GM23338 (cell line): ENCODE data around the gene IRF2BP2. TPM values are rescaled to one million over a fixed set of nuclear protein-coding genes. Genes with fewer than 3 reads are reported as not detected.
A peak's percentile ranks its signal among the peaks of the same experiment; 100 is the strongest.

ENCODE experiments used
- ATAC-seq: fragments of 200-7000 bp; cut with Tn5 transposase; 3 replicates; pipeline ENCODE4 v1.9.1; 2020
- DNase-seq: peaks from one replicate; pipeline ENCODE4 v3.0.0-alpha.2; 2015; ENCODE audit warnings: low spot score
- H2AFZ ChIP-seq: fragments of 200-600 bp; sonication (generic); 2 replicates; pipeline ENCODE4 v1.8.0; 2016; ENCODE audit warnings: antibody characterized with exemption, mild to moderate bottlenecking, moderate library complexity
- H3F3A ChIP-seq: fragments of 200-600 bp; sonication (generic); replicated peaks from 2 replicates; pipeline ENCODE4 v1.8.0; 2017; ENCODE audit warnings: antibody characterized with exemption, mixed run types, low read depth
- H3K27ac ChIP-seq: fragments of 200-600 bp; sonication (generic); 2 replicates; pipeline ENCODE4 v1.6.1; 2016; ENCODE audit warnings: low read depth
- H3K27me3 ChIP-seq: fragments of 200-600 bp; sonication (generic); 2 replicates; pipeline ENCODE4 v1.8.0; 2016; ENCODE audit warnings: mild to moderate bottlenecking, mixed run types, moderate library complexity; ENCODE audit not compliant: insufficient read depth
- H3K36me3 ChIP-seq: fragments of 200-600 bp; sonication (generic); 2 replicates; pipeline ENCODE4 v1.8.0; 2016; ENCODE audit warnings: mild to moderate bottlenecking; ENCODE audit not compliant: insufficient read depth
- H3K4me1 ChIP-seq: fragments of 200-600 bp; sonication (generic); 2 replicates; pipeline ENCODE4 v1.8.0; 2016; ENCODE audit warnings: mild to moderate bottlenecking, moderate library complexity; ENCODE audit not compliant: insufficient read depth
- H3K4me2 ChIP-seq: fragments of 200-600 bp; sonication (generic); 2 replicates; pipeline ENCODE4 v1.7.1; 2017; ENCODE audit warnings: mixed run types
- H3K4me3 ChIP-seq: fragments of 200-600 bp; sonication (generic); 2 replicates; pipeline ENCODE4 v1.6.1; 2016; ENCODE audit warnings: mixed run types
- H3K79me2 ChIP-seq: fragments of 200-600 bp; sonication (generic); replicated peaks from 2 replicates; pipeline ENCODE4 v1.8.0; 2017; ENCODE audit warnings: mild to moderate bottlenecking; ENCODE audit not compliant: insufficient read depth
- H3K9me2 ChIP-seq: fragments of 200-600 bp; sonication (generic); 2 replicates; pipeline ENCODE4 v1.8.0; 2017; ENCODE audit not compliant: insufficient read depth
- H4K20me1 ChIP-seq: fragments of 200-600 bp; sonication (generic); replicated peaks from 2 replicates; pipeline ENCODE4 v1.8.0; 2017; ENCODE audit warnings: mild to moderate bottlenecking; ENCODE audit not compliant: insufficient read depth
- H3K27ac Mint-ChIP-seq: 2 replicates; pipeline ENCODE4 v1.8.0; 2020; ENCODE audit warnings: inconsistent platforms, mild to moderate bottlenecking, moderate library complexity, mixed read lengths
- H3K27me3 Mint-ChIP-seq: 3 replicates; pipeline ENCODE4 v1.8.0; 2022; ENCODE audit warnings: low read depth, mild to moderate bottlenecking, moderate library complexity, mixed read lengths, inconsistent platforms; ENCODE audit not compliant: insufficient read depth, poor library complexity
- H3K36me3 Mint-ChIP-seq: 3 replicates; pipeline ENCODE4 v1.8.0; 2021; ENCODE audit warnings: low read depth, mild to moderate bottlenecking, inconsistent platforms, moderate library complexity, mixed read lengths
- H3K4me1 Mint-ChIP-seq: 3 replicates; pipeline ENCODE4 v1.8.0; 2020; ENCODE audit warnings: mild to moderate bottlenecking, inconsistent platforms, mixed read lengths
- H3K4me3 Mint-ChIP-seq: 3 replicates; pipeline ENCODE4 v1.8.0; 2021; ENCODE audit warnings: moderate library complexity, mild to moderate bottlenecking, inconsistent platforms, mixed read lengths
- H3K9me3 Mint-ChIP-seq: 3 replicates; pipeline ENCODE4 v1.8.0; 2020; ENCODE audit warnings: moderate library complexity, mild to moderate bottlenecking, inconsistent platforms, mixed read lengths
- CTCF ChIP-seq, 2 experiments: fragments of 200-600 bp in 1 of 2; sonication (generic) in 1 of 2; conservative IDR thresholded peaks; 2 replicates each; pipeline versions ENCODE4 v1.5.1 to v1.6.1; 2016 to 2017; ENCODE audit warnings: antibody characterized with exemption in 2 of 2, low read depth in 2 of 2, mild to moderate bottlenecking in 2 of 2, moderate library complexity in 1 of 2
- EZH2phosphoT487 ChIP-seq: fragments of 200-600 bp; sonication (generic); IDR thresholded peaks from one replicate; pipeline ENCODE4 v1.8.1; 2018; ENCODE audit warnings: antibody characterized with exemption; ENCODE audit not compliant: unreplicated experiment
- STAT1 ChIP-seq: IDR thresholded peaks from one replicate; pipeline ENCODE4 v1.6.1; 2016; ENCODE audit warnings: antibody characterized with exemption; ENCODE audit not compliant: unreplicated experiment
- ZNF114 ChIP-seq: fragments of 250-450 bp; sonication (Bioruptor Pico); IDR thresholded peaks from 2 replicates; pipeline ENCODE4 v1.5.0; 2020; ENCODE audit warnings: mild to moderate bottlenecking, moderate library complexity
- polyA plus RNA-seq: library from polyadenylated mRNA; unstranded; fragments of >200 nt; fragmentation: Nextera tagmentation; extraction: Ambion mirVana; gene quantifications from 2 replicates; pipeline ENCODE4 v1.2.1, GENCODE V29; 2016
- total RNA-seq: library from RNA; depleted of rRNA; stranded (reverse); fragments of >200 nt; shearing (Covaris generic); gene quantifications from 2 replicates; pipeline ENCODE4 v1.2.3, GENCODE V29; 2014
- TF ChIP-seq, protein P1 (sequence below): fragments of 250-450 bp; sonication (Bioruptor Pico); IDR thresholded peaks from 2 replicates; pipeline ENCODE4 v1.5.0; 2020; ENCODE audit warnings: mild to moderate bottlenecking, moderate library complexity

IRF2BP2 gene
- total and polyA plus RNA-seq, 2 experiments from 2014 or later, result 19.4 to 62.4 TPM

GRCh38 chr1:234600418-234601281, 9.3 kb downstream of the IRF2BP2 start:
- peak overlapping the region; percentile 80 for H3K27ac Mint-ChIP-seq
- no peak overlapping the region for H2AFZ ChIP-seq

More at GRCh38 chr1:234600418-234601281, 9.3 kb downstream of the IRF2BP2 start:
- no peaks in the 10 kb centered on the region for H3K27me3 ChIP-seq
- DNase-seq (no peak), ATAC-seq (peak; percentile 28)
- Mint-ChIP-seq H3K36me3 (peaks cover 18% of the 10 kb centered on the region; the same call in 2 of the 3 replicates), H3K4me3 (peak overlapping the region; percentile 71), H3K9me3 (peaks cover 9% of the 10 kb centered on the region; the same call in 2 of the 3 replicates), H3K4me1 (peaks cover 49% of the 10 kb centered on the region), H3K27me3 (peaks cover 4% of the 10 kb centered on the region)
- peaks cover 8% of the 10 kb centered on the region; the same call in 1 of the 2 replicates for H3K36me3 ChIP-seq
- H3K4me2 ChIP-seq, result peak overlapping the region; percentile 80
- no peak for TF ChIP-seq CTCF (conservative IDR thresholded peaks at IDR 0.05; ENCODE audit: low read depth in 2 of 2)
- TF ChIP-seq EZH2phosphoT487, result no peak
- TF ChIP-seq STAT1, result no peak
- no peak for TF ChIP-seq ZNF114 (CRISPR knock-in tag)
- TF ChIP-seq, protein P1, sequence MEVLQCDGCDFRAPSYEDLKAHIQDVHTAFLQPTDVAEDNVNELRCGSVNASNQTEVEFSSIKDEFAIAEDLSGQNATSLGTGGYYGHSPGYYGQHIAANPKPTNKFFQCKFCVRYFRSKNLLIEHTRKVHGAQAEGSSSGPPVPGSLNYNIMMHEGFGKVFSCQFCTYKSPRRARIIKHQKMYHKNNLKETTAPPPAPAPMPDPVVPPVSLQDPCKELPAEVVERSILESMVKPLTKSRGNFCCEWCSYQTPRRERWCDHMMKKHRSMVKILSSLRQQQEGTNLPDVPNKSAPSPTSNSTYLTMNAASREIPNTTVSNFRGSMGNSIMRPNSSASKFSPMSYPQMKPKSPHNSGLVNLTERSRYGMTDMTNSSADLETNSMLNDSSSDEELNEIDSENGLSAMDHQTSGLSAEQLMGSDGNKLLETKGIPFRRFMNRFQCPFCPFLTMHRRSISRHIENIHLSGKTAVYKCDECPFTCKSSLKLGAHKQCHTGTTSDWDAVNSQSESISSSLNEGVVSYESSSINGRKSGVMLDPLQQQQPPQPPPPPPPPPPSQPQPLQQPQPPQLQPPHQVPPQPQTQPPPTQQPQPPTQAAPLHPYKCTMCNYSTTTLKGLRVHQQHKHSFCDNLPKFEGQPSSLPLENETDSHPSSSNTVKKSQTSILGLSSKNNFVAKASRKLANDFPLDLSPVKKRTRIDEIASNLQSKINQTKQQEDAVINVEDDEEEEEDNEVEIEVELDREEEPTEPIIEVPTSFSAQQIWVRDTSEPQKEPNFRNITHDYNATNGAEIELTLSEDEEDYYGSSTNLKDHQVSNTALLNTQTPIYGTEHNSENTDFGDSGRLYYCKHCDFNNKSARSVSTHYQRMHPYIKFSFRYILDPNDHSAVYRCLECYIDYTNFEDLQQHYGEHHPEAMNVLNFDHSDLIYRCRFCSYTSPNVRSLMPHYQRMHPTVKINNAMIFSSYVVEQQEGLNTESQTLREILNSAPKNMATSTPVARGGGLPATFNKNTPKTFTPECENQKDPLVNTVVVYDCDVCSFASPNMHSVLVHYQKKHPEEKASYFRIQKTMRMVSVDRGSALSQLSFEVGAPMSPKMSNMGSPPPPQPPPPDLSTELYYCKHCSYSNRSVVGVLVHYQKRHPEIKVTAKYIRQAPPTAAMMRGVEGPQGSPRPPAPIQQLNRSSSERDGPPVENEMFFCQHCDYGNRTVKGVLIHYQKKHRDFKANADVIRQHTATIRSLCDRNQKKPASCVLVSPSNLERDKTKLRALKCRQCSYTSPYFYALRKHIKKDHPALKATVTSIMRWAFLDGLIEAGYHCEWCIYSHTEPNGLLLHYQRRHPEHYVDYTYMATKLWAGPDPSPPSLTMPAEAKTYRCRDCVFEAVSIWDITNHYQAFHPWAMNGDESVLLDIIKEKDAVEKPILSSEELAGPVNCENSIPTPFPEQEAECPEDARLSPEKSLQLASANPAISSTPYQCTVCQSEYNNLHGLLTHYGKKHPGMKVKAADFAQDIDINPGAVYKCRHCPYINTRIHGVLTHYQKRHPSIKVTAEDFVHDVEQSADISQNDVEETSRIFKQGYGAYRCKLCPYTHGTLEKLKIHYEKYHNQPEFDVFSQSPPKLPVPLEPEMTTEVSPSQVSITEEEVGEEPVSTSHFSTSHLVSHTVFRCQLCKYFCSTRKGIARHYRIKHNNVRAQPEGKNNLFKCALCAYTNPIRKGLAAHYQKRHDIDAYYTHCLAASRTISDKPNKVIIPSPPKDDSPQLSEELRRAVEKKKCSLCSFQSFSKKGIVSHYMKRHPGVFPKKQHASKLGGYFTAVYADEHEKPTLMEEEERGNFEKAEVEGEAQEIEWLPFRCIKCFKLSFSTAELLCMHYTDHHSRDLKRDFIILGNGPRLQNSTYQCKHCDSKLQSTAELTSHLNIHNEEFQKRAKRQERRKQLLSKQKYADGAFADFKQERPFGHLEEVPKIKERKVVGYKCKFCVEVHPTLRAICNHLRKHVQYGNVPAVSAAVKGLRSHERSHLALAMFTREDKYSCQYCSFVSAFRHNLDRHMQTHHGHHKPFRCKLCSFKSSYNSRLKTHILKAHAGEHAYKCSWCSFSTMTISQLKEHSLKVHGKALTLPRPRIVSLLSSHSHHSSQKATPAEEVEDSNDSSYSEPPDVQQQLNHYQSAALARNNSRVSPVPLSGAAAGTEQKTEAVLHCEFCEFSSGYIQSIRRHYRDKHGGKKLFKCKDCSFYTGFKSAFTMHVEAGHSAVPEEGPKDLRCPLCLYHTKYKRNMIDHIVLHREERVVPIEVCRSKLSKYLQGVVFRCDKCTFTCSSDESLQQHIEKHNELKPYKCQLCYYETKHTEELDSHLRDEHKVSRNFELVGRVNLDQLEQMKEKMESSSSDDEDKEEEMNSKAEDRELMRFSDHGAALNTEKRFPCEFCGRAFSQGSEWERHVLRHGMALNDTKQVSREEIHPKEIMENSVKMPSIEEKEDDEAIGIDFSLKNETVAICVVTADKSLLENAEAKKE (CRISPR knock-in tag), result no peak
- peaks cover 62% of the 10 kb centered on the region for H3K4me1 ChIP-seq
- peaks cover 9% of the 10 kb centered on the region for H4K20me1 ChIP-seq
- peaks cover 39% of the 10 kb centered on the region for H3K79me2 ChIP-seq
- peak overlapping the region; percentile 96 for H3K27ac ChIP-seq
- no peaks in the 10 kb centered on the region for H3F3A ChIP-seq
- H3K9me2 ChIP-seq, result 0 out of 2 replicates have a peak, but pooled peaks cover 6% of the 10 kb centered on the region
- peak overlapping the region; percentile 57 for H3K4me3 ChIP-seq
